ENCODE measurements around the gene DNM3.
A peak's percentile ranks its signal among the peaks of the same experiment; 100 is the strongest.

Gene DNM3

DNA sequence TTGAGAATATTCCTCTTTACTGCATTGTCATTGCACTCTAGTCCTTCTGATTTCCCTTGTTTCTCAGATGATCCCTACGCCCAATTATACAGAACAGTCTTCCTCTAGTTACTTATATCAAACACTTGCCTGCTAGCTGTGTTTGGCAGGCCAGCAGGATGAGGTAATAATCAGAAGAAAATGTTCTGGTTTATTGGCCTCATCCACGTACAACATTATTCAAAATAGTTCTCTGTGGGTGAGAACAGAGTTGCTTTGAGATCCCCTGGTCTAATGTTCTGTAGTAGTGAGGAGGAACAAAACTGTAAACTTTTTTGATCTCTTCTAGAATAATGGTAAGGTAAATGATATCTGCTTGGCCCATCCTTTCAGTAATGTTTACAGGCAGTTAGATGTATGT, 556.9 kb downstream of the DNM3 start:
- Mint-ChIP-seq H3K27ac (peak overlapping the region; percentile 97 to 98 (median 98)), H3K9me3 (no peaks in the 10 kb centered on the region), H3K36me3 (ENCODE audit: low read depth) (peaks cover 8% of the 10 kb centered on the region), H3K4me3 (peak overlapping the region in 2 of 3 experiments; percentile 3 to 49), H3K27me3 (ENCODE audit: low read depth) (no peaks in the 10 kb centered on the region), H3K4me1 (peaks cover 79% of the 10 kb centered on the region)
- TF ChIP-seq CTCF (IDR thresholded peaks at IDR 0.05; ENCODE audit: unreplicated experiment in 3 of 3): no peak

GRCh38 chr1:172398970-172399755, 557.9 kb downstream of the DNM3 start:
- Mint-ChIP-seq H3K36me3 (ENCODE audit: low read depth) (peaks cover 6% of the 10 kb centered on the region), H3K4me3 (peak overlapping the region; percentile 19 to 70 (median 41)), H3K27me3 (ENCODE audit: low read depth) (no peaks in the 10 kb centered on the region), H3K9me3 (no peaks in the 10 kb centered on the region), H3K27ac (peak overlapping the region; percentile 97 to 98 (median 98)), H3K4me1 (peaks cover 75% of the 10 kb centered on the region)
- peak; percentile 60 to 74 (median 60) for TF ChIP-seq CTCF (IDR thresholded peaks at IDR 0.05; ENCODE audit: unreplicated experiment in 3 of 3)

DNA sequence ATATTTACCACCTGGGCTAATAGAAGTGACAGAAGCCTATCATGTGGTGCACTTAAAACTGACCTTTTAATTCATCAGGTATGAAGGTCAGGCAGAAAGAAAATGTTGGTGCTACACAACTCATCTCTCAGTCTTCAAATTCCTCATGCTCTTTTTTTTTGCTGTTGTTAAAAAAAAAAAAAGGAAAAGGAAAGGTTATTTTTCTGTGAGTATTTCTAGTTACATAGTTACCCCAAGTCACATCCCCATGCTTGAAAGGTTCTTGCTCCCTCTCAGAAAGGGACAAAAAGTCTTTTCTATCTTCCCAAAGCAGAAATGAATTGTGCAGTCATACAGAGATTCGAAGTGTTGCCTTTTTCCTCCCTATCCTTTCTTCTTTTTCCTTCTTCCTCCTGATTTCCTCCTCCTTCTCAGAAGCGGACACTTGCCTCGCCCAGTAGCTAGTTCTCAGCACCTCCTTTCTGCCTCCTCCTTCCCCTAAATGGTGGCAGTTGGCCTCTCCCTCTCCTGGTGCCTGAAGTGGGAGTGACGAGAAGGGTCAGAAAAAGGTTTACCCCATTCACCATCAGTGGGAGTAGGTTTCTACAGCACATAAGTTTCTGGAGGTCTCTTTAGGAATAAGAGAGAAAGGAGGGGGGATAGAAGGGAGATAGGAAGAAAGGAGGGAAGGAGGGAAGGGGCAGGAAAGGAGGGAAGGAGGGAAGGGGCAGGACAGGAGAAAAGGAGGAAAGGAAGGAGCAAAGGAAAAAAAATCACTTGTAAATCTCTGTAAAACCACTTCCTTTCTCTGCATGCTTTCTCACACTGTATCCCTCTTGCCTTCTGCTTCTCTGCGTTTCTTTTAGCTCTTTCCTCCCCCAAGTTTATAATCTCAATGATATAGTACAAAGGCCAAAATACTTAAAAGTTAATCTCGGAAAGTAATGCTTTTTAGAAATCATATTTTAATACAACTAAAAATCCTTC, 558.7 kb downstream of the DNM3 start:
- Mint-ChIP-seq H3K9me3 (no peaks in the 10 kb centered on the region), H3K4me1 (peaks cover 72% of the 10 kb centered on the region), H3K36me3 (ENCODE audit: low read depth) (no peaks in the 10 kb centered on the region), H3K4me3 (peak overlapping the region; percentile 53 to 70 (median 70)), H3K27me3 (ENCODE audit: low read depth) (no peaks in the 10 kb centered on the region), H3K27ac (peak overlapping the region; percentile 97 to 98 (median 98))
- TF ChIP-seq CTCF (IDR thresholded peaks at IDR 0.05; ENCODE audit: unreplicated experiment in 3 of 3): no peak

DNA sequence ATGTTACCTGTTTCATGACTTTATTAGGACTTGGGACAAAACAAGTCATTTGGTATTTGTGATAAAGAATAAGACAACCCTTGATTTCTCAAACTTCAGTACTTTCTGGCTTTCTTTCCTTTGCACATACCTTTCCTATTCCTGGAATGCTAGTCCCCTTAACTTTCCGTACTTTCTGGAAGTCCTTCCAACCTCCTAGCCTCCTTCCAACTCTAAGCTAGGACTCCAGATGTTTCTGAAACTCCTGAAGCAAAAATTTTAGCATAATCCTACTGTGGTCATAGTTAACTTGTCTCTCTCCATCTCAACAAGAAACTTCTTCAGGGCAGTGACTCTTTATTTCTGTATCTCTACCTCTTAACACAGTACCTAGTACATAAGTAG, 559.4 kb downstream of the DNM3 start:
- Mint-ChIP-seq H3K4me1 (peaks cover 71% of the 10 kb centered on the region), H3K27me3 (ENCODE audit: low read depth) (no peaks in the 10 kb centered on the region), H3K27ac (peak overlapping the region; percentile 97 to 98 (median 98)), H3K9me3 (no peaks in the 10 kb centered on the region), H3K4me3 (peak overlapping the region; percentile 30 to 70 (median 44)), H3K36me3 (ENCODE audit: low read depth) (no peaks in the 10 kb centered on the region)
- no peak for TF ChIP-seq CTCF (IDR thresholded peaks at IDR 0.05; ENCODE audit: unreplicated experiment in 3 of 3)

- H3K9me3 Mint-ChIP-seq: no peaks in the 10 kb centered on the region
- no peaks in the 10 kb centered on the region for H3K27me3 Mint-ChIP-seq (ENCODE audit: low read depth)
- TF ChIP-seq CTCF (IDR thresholded peaks at IDR 0.05; ENCODE audit: unreplicated experiment in 3 of 3): no peak
- H3K4me3 Mint-ChIP-seq: peak overlapping the region in 1 of 3 experiments; percentile 14
- no peaks in the 10 kb centered on the region for H3K36me3 Mint-ChIP-seq (ENCODE audit: low read depth)
- H3K27ac Mint-ChIP-seq: peak overlapping the region; percentile 97 to 98 (median 98)
- H3K4me1 Mint-ChIP-seq: peaks cover 65% of the 10 kb centered on the region
Observed at GRCh38 chr1:172401477-172401876, 560.2 kb downstream of the DNM3 start.
